DOHH2 (cell line): ENCODE data around the gene C12orf56.
"Not testable (repeated sequence)": the region's sequence is repeated elsewhere in the genome, so short reads cannot be mapped to it uniquely, and the experiment has no call there.

Source experiments
- H3F3A ChIP-seq: fragments of 200-600 bp; sonication (generic), shearing (Covaris generic); 2 replicates; pipeline ENCODE4 v1.6.0; 2016; ENCODE audit warnings: antibody characterized with exemption, mild to moderate bottlenecking; ENCODE audit not compliant: control insufficient read depth, insufficient read depth
- H3K27ac ChIP-seq: fragments of 200-600 bp; sonication (generic); 2 replicates; pipeline ENCODE4 v1.5.1; 2014; ENCODE audit warnings: low read depth, mild to moderate bottlenecking, low read length, moderate library complexity
- H3K27me3 ChIP-seq: fragments of 200-600 bp; sonication (generic); 2 replicates; pipeline ENCODE4 v1.6.1; 2014; ENCODE audit warnings: mild to moderate bottlenecking, low read length, mixed read lengths; ENCODE audit not compliant: control insufficient read depth
- H3K36me3 ChIP-seq: fragments of 200-600 bp; sonication (generic); 2 replicates; pipeline ENCODE4 v1.6.1; 2014; ENCODE audit warnings: mild to moderate bottlenecking, low read length, moderate library complexity, mixed read lengths; ENCODE audit not compliant: control insufficient read depth
- H3K4me1 ChIP-seq: fragments of 200-600 bp; sonication (generic); 2 replicates; pipeline ENCODE4 v1.6.1; 2014; ENCODE audit warnings: mild to moderate bottlenecking, low read length, mixed read lengths; ENCODE audit not compliant: control insufficient read depth
- H3K4me2 ChIP-seq: fragments of 200-600 bp; sonication (generic); 2 replicates; pipeline ENCODE4 v1.6.0; 2014; ENCODE audit warnings: mild to moderate bottlenecking, low read length, moderate library complexity
- H3K4me3 ChIP-seq: fragments of 200-600 bp; sonication (generic); 2 replicates; pipeline ENCODE4 v1.5.1; 2014; ENCODE audit warnings: mild to moderate bottlenecking, low read length, mixed read lengths
- H3K79me2 ChIP-seq: fragments of 200-600 bp; sonication (generic); 2 replicates; pipeline ENCODE4 v1.6.1; 2014; ENCODE audit warnings: mild to moderate bottlenecking, low read length, mixed read lengths; ENCODE audit not compliant: control insufficient read depth
- H3K9me2 ChIP-seq: fragments of 200-600 bp; sonication (generic); replicated peaks from 2 replicates; pipeline ENCODE4 v1.6.1; 2014; ENCODE audit warnings: mild to moderate bottlenecking, low read length, mixed read lengths; ENCODE audit not compliant: control insufficient read depth
- H3K9me3 ChIP-seq: fragments of 200-600 bp; sonication (generic); 2 replicates; pipeline ENCODE4 v1.6.1; 2014; ENCODE audit warnings: antibody characterized with exemption, low read length, mixed read lengths; ENCODE audit not compliant: control insufficient read depth, insufficient read depth
- H4K20me1 ChIP-seq: fragments of 200-600 bp; sonication (generic); 2 replicates; pipeline ENCODE4 v1.6.0; 2014; ENCODE audit warnings: low read depth, mild to moderate bottlenecking, antibody characterized with exemption, low read length, moderate library complexity; ENCODE audit not compliant: control insufficient read depth, insufficient read depth
- EZH2phosphoT487 ChIP-seq: fragments of 200-600 bp; sonication (generic); IDR thresholded peaks from 2 replicates; pipeline ENCODE4 v1.6.1; 2017; ENCODE audit warnings: borderline replicate concordance, mild to moderate bottlenecking, antibody characterized with exemption, low read length, moderate library complexity, mixed read lengths
- TF ChIP-seq, protein P1 (sequence below): fragments of 200-600 bp; sonication (generic); IDR thresholded peaks from one replicate; pipeline ENCODE4 v1.5.1; 2014; ENCODE audit warnings: antibody characterized with exemption, mild to moderate bottlenecking, low read depth, low read length; ENCODE audit not compliant: poor library complexity, severe bottlenecking

C12orf56 gene

DNA sequence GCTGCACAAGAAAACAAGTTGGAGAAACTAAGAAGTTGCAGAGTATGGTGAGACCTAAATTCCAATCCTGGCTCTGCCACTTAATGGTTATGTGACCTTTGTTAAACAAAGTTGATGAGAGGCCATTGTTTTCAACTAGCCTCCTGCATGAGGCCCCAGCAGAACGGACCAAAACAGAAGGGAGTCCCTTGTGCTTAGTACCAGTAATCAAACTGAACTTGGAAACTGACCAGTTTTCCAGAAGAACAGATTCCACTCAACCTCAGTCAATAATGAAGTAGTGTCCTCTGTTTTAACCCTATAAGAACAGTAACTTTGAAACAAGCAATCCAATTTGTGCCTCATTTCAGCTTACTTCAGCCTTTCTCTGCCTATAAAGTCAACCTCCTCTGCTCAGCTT lies 69.9 kb downstream of the C12orf56 start:
- TF ChIP-seq, protein P1, sequence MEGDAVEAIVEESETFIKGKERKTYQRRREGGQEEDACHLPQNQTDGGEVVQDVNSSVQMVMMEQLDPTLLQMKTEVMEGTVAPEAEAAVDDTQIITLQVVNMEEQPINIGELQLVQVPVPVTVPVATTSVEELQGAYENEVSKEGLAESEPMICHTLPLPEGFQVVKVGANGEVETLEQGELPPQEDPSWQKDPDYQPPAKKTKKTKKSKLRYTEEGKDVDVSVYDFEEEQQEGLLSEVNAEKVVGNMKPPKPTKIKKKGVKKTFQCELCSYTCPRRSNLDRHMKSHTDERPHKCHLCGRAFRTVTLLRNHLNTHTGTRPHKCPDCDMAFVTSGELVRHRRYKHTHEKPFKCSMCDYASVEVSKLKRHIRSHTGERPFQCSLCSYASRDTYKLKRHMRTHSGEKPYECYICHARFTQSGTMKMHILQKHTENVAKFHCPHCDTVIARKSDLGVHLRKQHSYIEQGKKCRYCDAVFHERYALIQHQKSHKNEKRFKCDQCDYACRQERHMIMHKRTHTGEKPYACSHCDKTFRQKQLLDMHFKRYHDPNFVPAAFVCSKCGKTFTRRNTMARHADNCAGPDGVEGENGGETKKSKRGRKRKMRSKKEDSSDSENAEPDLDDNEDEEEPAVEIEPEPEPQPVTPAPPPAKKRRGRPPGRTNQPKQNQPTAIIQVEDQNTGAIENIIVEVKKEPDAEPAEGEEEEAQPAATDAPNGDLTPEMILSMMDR: no peak
- TF ChIP-seq EZH2phosphoT487: no peak

DNA sequence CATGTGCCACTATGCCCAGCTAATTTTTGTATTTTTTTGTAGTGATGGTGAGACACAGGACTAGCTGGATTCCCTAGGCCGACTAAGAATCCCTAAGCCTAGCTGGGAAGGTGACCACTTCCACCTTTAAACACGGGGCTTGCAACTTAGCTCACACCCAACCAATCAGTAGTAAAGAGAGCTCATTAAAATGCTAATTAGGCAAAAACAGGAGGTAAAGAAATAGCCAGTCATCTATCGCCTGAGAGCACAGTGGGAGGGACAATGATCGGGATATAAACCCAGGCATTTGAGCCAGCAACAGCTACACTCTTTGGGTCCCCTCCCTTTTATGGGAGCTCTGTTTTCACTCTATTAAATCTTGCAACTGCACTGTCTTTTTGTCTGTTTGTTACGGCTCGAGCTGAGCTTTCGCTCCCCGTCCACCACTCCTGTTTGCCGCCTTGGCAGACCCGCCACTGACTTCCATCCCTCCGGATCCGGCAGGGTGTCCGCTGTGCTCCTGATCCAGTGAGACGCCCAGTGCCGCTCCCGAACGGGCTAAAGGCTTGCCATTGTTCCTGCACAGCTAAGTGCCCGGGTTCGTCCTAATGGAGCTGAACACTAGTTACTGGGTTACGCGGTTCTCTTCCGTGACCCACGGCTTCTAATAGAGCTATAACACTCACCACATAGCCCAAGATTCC lies 70.9 kb downstream of the C12orf56 start:
- H4K20me1 ChIP-seq, H3K36me3 ChIP-seq, H3K4me3 ChIP-seq, H3K79me2 ChIP-seq, H3K9me2 ChIP-seq, H3K4me1 ChIP-seq, H3K4me2 ChIP-seq, H3K9me3 ChIP-seq, H3F3A ChIP-seq, H3K27ac ChIP-seq: not testable (repeated sequence)
- H3K27me3 ChIP-seq: peaks cover 19% of the 10 kb centered on the region

More for the DNA sequence above, 69.9 kb downstream of the C12orf56 start:
- no peaks in the 10 kb centered on the region for H3F3A ChIP-seq
- no peaks in the 10 kb centered on the region for H3K79me2 ChIP-seq
- H3K9me2 ChIP-seq: no peaks in the 10 kb centered on the region
- peaks cover 26% of the 10 kb centered on the region for H3K27me3 ChIP-seq
- H3K4me2 ChIP-seq: no peak overlapping the region
- H4K20me1 ChIP-seq: no peaks in the 10 kb centered on the region
- no peaks in the 10 kb centered on the region for H3K36me3 ChIP-seq
- H3K4me1 ChIP-seq: no peaks in the 10 kb centered on the region
- no peak overlapping the region for H3K27ac ChIP-seq
- H3K4me3 ChIP-seq: no peak overlapping the region
- no peaks in the 10 kb centered on the region for H3K9me3 ChIP-seq

DNA sequence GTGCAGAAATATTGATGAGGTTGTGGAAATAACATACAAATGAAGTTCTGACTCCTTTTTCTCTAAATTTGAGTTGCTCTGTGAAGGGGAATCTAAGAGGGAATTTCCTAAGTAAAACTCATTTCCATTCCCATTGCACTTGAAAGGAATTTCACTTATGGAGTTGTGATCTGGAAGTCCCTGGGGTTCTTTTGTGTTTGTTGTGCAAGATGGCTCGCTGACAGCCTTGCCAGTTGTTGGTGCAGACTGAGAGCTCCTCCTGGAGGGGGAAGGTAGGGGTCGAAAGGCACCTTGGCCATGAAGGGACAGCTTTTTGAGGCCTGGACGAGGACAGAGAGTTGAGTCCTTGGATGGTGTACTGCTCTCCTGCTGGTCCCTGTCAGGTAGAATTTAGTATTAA lies 72.0 kb downstream of the C12orf56 start:
- no peak overlapping the region for H3K4me2 ChIP-seq
- no peaks in the 10 kb centered on the region for H3K9me3 ChIP-seq
- H3F3A ChIP-seq: no peaks in the 10 kb centered on the region
- no peak overlapping the region for H3K4me3 ChIP-seq
- TF ChIP-seq EZH2phosphoT487: no peak
- TF ChIP-seq, protein P1: no peak
- no peaks in the 10 kb centered on the region for H3K9me2 ChIP-seq
- H3K79me2 ChIP-seq: no peaks in the 10 kb centered on the region
- peaks cover 8% of the 10 kb centered on the region; the same call in 1 of the 2 replicates for H3K27me3 ChIP-seq
- H3K36me3 ChIP-seq: no peaks in the 10 kb centered on the region
- H4K20me1 ChIP-seq: no peaks in the 10 kb centered on the region
- H3K27ac ChIP-seq: no peak overlapping the region
- H3K4me1 ChIP-seq: no peaks in the 10 kb centered on the region

DNA sequence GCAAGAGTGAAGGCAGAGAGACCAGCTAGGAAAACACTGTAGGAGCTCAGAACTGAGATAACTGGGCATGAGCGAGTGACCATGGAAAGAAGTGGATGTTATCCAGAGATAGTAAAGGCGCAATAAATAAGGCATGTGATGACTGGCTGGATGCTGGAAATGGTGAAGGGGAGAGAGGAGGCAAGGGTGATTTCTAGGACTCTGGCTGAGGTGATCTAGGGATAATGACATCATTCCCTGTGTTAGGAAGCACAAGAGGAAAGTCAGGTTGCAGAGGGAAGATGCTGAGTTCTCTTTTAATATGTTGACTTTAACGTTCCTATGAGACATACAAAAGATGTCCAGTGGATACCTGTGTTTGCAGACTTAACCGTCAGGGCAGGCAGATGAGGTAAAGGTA lies 78.7 kb downstream of the C12orf56 start:
- Histone ChIP-seq H3F3A (no peaks in the 10 kb centered on the region), H3K36me3 (no peaks in the 10 kb centered on the region), H3K27ac (no peak overlapping the region), H3K9me3 (no peaks in the 10 kb centered on the region), H3K79me2 (no peaks in the 10 kb centered on the region), H3K4me1 (no peaks in the 10 kb centered on the region), H3K27me3 (no peaks in the 10 kb centered on the region), H4K20me1 (no peaks in the 10 kb centered on the region), H3K9me2 (no peaks in the 10 kb centered on the region), H3K4me2 (no peak overlapping the region), H3K4me3 (no peak overlapping the region)
- TF ChIP-seq EZH2phosphoT487: no peak
- TF ChIP-seq, protein P1: no peak
